Fibroblast of the aortic adventitia (primary cell): Measurements from ENCODE around the gene MMP3. TPM values are rescaled to one million over a fixed set of nuclear protein-coding genes. Genes with fewer than 3 reads are reported as not detected.

Experiments used
- DNase-seq: peaks from one replicate; pipeline ENCODE4 v3.0.0-alpha.2; 2010; ENCODE audit warnings: low read depth
- H3K4me3 ChIP-seq: 2 replicates; pipeline ENCODE4 v1.5.1; 2011; ENCODE audit warnings: low read depth, mild to moderate bottlenecking, control low read depth, low read length, moderate library complexity
- total RNA-seq: library from RNA; depleted of rRNA; stranded (reverse); fragments of >200 nt; gene quantifications from 2 replicates; pipeline ENCODE4 v1.2.3, GENCODE V29; 2012; ENCODE audit warnings: low replicate concordance
- TF ChIP-seq, protein P1 (sequence below): IDR thresholded peaks from 2 replicates; pipeline ENCODE4 v1.5.1; 2011; ENCODE audit warnings: mild to moderate bottlenecking, low read length, control low read depth, inconsistent platforms; ENCODE audit not compliant: insufficient read depth

MMP3 gene
- total RNA-seq, 1 donor: 3.3 TPM

- H3K4me3 ChIP-seq: no peak overlapping the region
- TF ChIP-seq, protein P1, sequence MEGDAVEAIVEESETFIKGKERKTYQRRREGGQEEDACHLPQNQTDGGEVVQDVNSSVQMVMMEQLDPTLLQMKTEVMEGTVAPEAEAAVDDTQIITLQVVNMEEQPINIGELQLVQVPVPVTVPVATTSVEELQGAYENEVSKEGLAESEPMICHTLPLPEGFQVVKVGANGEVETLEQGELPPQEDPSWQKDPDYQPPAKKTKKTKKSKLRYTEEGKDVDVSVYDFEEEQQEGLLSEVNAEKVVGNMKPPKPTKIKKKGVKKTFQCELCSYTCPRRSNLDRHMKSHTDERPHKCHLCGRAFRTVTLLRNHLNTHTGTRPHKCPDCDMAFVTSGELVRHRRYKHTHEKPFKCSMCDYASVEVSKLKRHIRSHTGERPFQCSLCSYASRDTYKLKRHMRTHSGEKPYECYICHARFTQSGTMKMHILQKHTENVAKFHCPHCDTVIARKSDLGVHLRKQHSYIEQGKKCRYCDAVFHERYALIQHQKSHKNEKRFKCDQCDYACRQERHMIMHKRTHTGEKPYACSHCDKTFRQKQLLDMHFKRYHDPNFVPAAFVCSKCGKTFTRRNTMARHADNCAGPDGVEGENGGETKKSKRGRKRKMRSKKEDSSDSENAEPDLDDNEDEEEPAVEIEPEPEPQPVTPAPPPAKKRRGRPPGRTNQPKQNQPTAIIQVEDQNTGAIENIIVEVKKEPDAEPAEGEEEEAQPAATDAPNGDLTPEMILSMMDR: no peak
- DNase-seq: no peak
These were observed 18.9 kb downstream of the MMP3 start for GRCh38 chr11:102824556-102824955.

- H3K4me3 ChIP-seq: no peak overlapping the region
- TF ChIP-seq, protein P1: no peak
- no peak for DNase-seq
These were observed 23.9 kb downstream of the MMP3 start for GRCh38 chr11:102819491-102819890.

GRCh38 chr11:102813484-102813883 lies 29.9 kb downstream of the MMP3 start:
- TF ChIP-seq, protein P1: no peak
- no peak for DNase-seq
- no peak overlapping the region for H3K4me3 ChIP-seq

DNA sequence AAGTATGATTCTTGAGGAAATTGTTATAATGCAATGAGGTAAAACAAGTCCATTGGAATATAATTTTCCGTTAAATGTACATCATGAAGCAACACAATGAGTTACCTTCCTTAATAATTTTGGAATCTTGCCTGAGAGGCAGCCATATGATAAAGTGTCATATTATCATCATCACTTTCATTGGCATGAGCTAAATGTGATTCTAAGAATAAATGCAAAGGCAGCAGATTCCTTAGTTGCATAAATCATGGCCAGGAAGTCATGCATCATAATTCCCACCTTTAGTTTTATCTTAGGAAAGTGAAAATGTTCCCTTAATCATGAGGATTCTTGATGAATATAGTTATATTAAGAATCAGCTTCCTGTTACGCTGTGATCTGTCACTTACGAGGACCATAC lies 31.2 kb downstream of the MMP3 start:
- no peak for DNase-seq
- TF ChIP-seq, protein P1: no peak
- no peak overlapping the region for H3K4me3 ChIP-seq

DNA sequence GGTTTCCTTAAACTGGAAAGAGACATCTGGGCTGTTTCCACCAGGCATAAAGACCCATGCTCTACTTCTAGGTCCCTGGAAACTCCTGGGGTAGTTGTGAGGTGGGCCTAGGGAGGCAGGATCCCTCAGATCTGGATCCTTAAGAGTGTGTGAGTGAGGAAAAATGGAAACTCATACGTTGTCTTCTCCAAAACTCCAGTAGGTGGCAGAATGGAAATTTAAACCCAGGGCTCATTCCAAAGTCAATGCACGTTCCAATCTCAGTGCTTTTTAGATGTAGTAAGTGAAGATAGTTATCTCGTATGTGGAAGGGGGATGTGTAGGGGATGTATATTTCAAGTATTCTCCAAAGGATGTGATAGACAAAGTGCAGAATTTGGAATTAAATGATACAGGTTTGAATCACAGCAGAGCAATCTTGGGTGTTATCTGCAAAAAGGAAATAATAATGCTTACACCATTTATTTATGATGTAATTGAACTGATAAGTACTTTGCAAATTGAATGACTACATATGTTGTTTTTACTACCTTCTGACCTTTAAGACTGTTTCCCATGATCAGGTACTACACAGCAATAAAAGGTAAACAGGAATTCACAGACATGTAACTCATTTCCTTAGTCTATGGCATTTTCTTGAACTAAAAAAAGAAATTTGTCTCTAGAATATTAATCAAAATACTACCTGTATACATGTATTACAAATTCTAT lies 32.3 kb downstream of the MMP3 start:
- no peak overlapping the region for H3K4me3 ChIP-seq
- TF ChIP-seq, protein P1: peak; percentile 76
- peak; percentile 63 for DNase-seq

DNA sequence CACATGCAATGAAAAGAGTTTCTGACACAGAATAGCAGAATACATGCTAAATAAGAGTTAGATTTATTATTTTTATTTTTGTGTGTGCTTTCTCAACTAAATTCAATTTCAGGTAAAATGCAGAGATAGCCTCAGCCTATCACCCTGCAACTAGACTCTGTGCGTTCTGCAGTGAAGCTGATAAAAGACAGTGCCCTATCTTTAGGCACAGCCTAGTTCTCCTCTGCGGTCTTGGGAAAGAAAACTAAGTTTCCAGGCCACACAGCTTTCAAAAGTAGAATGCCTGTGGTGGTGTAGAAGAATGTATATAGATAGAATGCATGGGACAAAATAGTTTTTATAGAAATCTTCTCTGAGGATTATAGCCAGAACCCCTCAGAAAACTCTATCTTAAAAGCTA lies 33.4 kb downstream of the MMP3 start:
- TF ChIP-seq, protein P1: no peak
- no peak overlapping the region for H3K4me3 ChIP-seq
- no peak for DNase-seq

DNA sequence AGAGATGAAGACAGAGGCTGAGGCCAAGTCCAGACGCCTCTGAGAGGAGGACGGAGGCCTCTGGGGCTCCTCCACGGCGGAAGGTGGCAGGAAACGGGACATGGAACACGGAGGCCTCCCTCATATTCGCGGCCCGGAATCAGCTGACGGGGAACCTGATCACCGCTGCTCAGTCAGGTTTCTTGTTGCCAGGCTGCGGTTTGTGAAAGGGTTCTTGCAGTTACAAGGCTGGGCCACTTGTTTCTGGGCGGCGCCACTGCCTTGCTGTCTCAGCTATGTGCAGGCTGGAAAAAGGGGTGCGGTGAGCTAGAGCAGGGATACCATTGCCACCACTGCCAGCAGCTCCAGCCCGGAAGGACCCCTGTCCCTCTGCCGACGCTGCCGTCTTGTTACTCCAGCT lies 35.5 kb downstream of the MMP3 start:
- H3K4me3 ChIP-seq: no peak overlapping the region
- no peak for DNase-seq
- TF ChIP-seq, protein P1: peak; percentile 30
